ENCODE measurements around the gene MS4A6E.

GRCh38 chr11:60362241-60362640, 35.2 kb downstream of the MS4A6E start:
- TF ChIP-seq POLR2AphosphoS5 (IDR thresholded peaks at IDR 0.05) (no peak), CTCF (IDR thresholded peaks at IDR 0.05) (no peak), POLR2A (IDR thresholded peaks at IDR 0.05) (no peak)
